ENCODE data around the gene MDK.

GRCh38 chr11:46385169-46386004 lies 3.9 kb downstream of the MDK start:
- TF ChIP-seq CTCF (conservative IDR thresholded peaks at IDR 0.05; ENCODE audit: low read depth, low read length), result no peak
- TF ChIP-seq POLR2A (IDR thresholded peaks at IDR 0.05; ENCODE audit: low read depth, low read length), result no peak
- no peak for TF ChIP-seq RAD21 (IDR thresholded peaks at IDR 0.05; ENCODE audit: low read length)
- no peak for TF ChIP-seq ELK1 (IDR thresholded peaks at IDR 0.05; ENCODE audit: borderline replicate concordance, low read depth, low read length)
- TF ChIP-seq MXI1 (IDR thresholded peaks at IDR 0.05; ENCODE audit: borderline replicate concordance, low read depth, low read length), result no peak
- TF ChIP-seq MAFK (IDR thresholded peaks at IDR 0.05; ENCODE audit: low read depth, low read length), result no peak
- no peak for TF ChIP-seq FOS (IDR thresholded peaks at IDR 0.05; ENCODE audit: low read depth, low read length)
- TF ChIP-seq RFX5 (IDR thresholded peaks at IDR 0.05; ENCODE audit: low read depth, low read length), result no peak
- no peak for TF ChIP-seq USF2 (IDR thresholded peaks at IDR 0.05; ENCODE audit: low read depth, low read length)
- TF ChIP-seq CEBPB (IDR thresholded peaks at IDR 0.05; ENCODE audit: low read depth, low read length), result no peak
- TF ChIP-seq SMC3 (IDR thresholded peaks at IDR 0.05; ENCODE audit: low read depth, low read length), result no peak
- TF ChIP-seq RCOR1 (IDR thresholded peaks at IDR 0.05; ENCODE audit: insufficient replicate concordance, low read length), result no peak

All from IMR-90 (cell line).